GM23338 (cell line): ENCODE measurements around the gene GPRIN1. TPM values are rescaled to one million over a fixed set of nuclear protein-coding genes. Genes with fewer than 3 reads are reported as not detected.

ENCODE experiments used
- ATAC-seq: fragments of 200-7000 bp; cut with Tn5 transposase; 3 replicates; pipeline ENCODE4 v1.9.1; 2020
- DNase-seq: peaks from one replicate; pipeline ENCODE4 v3.0.0-alpha.2; 2015; ENCODE audit warnings: low spot score
- H2AFZ ChIP-seq: fragments of 200-600 bp; sonication (generic); 2 replicates; pipeline ENCODE4 v1.8.0; 2016; ENCODE audit warnings: antibody characterized with exemption, mild to moderate bottlenecking, moderate library complexity
- H3F3A ChIP-seq: fragments of 200-600 bp; sonication (generic); replicated peaks from 2 replicates; pipeline ENCODE4 v1.8.0; 2017; ENCODE audit warnings: antibody characterized with exemption, mixed run types, low read depth
- H3K27ac ChIP-seq: fragments of 200-600 bp; sonication (generic); 2 replicates; pipeline ENCODE4 v1.6.1; 2016; ENCODE audit warnings: low read depth
- H3K27me3 ChIP-seq: fragments of 200-600 bp; sonication (generic); 2 replicates; pipeline ENCODE4 v1.8.0; 2016; ENCODE audit warnings: mild to moderate bottlenecking, mixed run types, moderate library complexity; ENCODE audit not compliant: insufficient read depth
- H3K36me3 ChIP-seq: fragments of 200-600 bp; sonication (generic); 2 replicates; pipeline ENCODE4 v1.8.0; 2016; ENCODE audit warnings: mild to moderate bottlenecking; ENCODE audit not compliant: insufficient read depth
- H3K4me1 ChIP-seq: fragments of 200-600 bp; sonication (generic); 2 replicates; pipeline ENCODE4 v1.8.0; 2016; ENCODE audit warnings: mild to moderate bottlenecking, moderate library complexity; ENCODE audit not compliant: insufficient read depth
- H3K4me2 ChIP-seq: fragments of 200-600 bp; sonication (generic); 2 replicates; pipeline ENCODE4 v1.7.1; 2017; ENCODE audit warnings: mixed run types
- H3K4me3 ChIP-seq: fragments of 200-600 bp; sonication (generic); 2 replicates; pipeline ENCODE4 v1.6.1; 2016; ENCODE audit warnings: mixed run types
- H3K79me2 ChIP-seq: fragments of 200-600 bp; sonication (generic); replicated peaks from 2 replicates; pipeline ENCODE4 v1.8.0; 2017; ENCODE audit warnings: mild to moderate bottlenecking; ENCODE audit not compliant: insufficient read depth
- H3K9me2 ChIP-seq: fragments of 200-600 bp; sonication (generic); 2 replicates; pipeline ENCODE4 v1.8.0; 2017; ENCODE audit not compliant: insufficient read depth
- H4K20me1 ChIP-seq: fragments of 200-600 bp; sonication (generic); replicated peaks from 2 replicates; pipeline ENCODE4 v1.8.0; 2017; ENCODE audit warnings: mild to moderate bottlenecking; ENCODE audit not compliant: insufficient read depth
- H3K27ac Mint-ChIP-seq: 2 replicates; pipeline ENCODE4 v1.8.0; 2020; ENCODE audit warnings: inconsistent platforms, mild to moderate bottlenecking, moderate library complexity, mixed read lengths
- H3K27me3 Mint-ChIP-seq: 3 replicates; pipeline ENCODE4 v1.8.0; 2022; ENCODE audit warnings: low read depth, mild to moderate bottlenecking, moderate library complexity, mixed read lengths, inconsistent platforms; ENCODE audit not compliant: insufficient read depth, poor library complexity
- H3K36me3 Mint-ChIP-seq: 3 replicates; pipeline ENCODE4 v1.8.0; 2021; ENCODE audit warnings: low read depth, mild to moderate bottlenecking, inconsistent platforms, moderate library complexity, mixed read lengths
- H3K4me1 Mint-ChIP-seq: 3 replicates; pipeline ENCODE4 v1.8.0; 2020; ENCODE audit warnings: mild to moderate bottlenecking, inconsistent platforms, mixed read lengths
- H3K4me3 Mint-ChIP-seq: 3 replicates; pipeline ENCODE4 v1.8.0; 2021; ENCODE audit warnings: moderate library complexity, mild to moderate bottlenecking, inconsistent platforms, mixed read lengths
- H3K9me3 Mint-ChIP-seq: 3 replicates; pipeline ENCODE4 v1.8.0; 2020; ENCODE audit warnings: moderate library complexity, mild to moderate bottlenecking, inconsistent platforms, mixed read lengths
- CREB1 ChIP-seq: fragments of 250-450 bp; sonication (Bioruptor Pico); IDR thresholded peaks from 2 replicates; pipeline ENCODE4 v1.5.0; 2020; ENCODE audit warnings: low read depth, mild to moderate bottlenecking, moderate library complexity
- EZH2phosphoT487 ChIP-seq: fragments of 200-600 bp; sonication (generic); IDR thresholded peaks from one replicate; pipeline ENCODE4 v1.8.1; 2018; ENCODE audit warnings: antibody characterized with exemption; ENCODE audit not compliant: unreplicated experiment
- NANOG ChIP-seq: IDR thresholded peaks from 2 replicates; pipeline ENCODE4 v1.6.1; 2016; ENCODE audit warnings: antibody characterized with exemption, borderline replicate concordance
- ZNF114 ChIP-seq: fragments of 250-450 bp; sonication (Bioruptor Pico); IDR thresholded peaks from 2 replicates; pipeline ENCODE4 v1.5.0; 2020; ENCODE audit warnings: mild to moderate bottlenecking, moderate library complexity
- ZNF331 ChIP-seq: fragments of 250-450 bp; sonication (Bioruptor Pico); IDR thresholded peaks from 2 replicates; pipeline ENCODE4 v1.5.0; 2020; ENCODE audit warnings: low read depth, mild to moderate bottlenecking, moderate library complexity
- polyA plus RNA-seq: library from polyadenylated mRNA; unstranded; fragments of >200 nt; fragmentation: Nextera tagmentation; extraction: Ambion mirVana; gene quantifications from 2 replicates; pipeline ENCODE4 v1.2.1, GENCODE V29; 2016
- total RNA-seq: library from RNA; depleted of rRNA; stranded (reverse); fragments of >200 nt; shearing (Covaris generic); gene quantifications from 2 replicates; pipeline ENCODE4 v1.2.3, GENCODE V29; 2014
- TF ChIP-seq, protein P1 (sequence below): IDR thresholded peaks from 2 replicates; pipeline ENCODE4 v1.6.1; 2016; ENCODE audit warnings: antibody characterized with exemption
- TF ChIP-seq, protein P2 (sequence below), 2 experiments: fragments of 200-600 bp in 1 of 2; sonication (generic) in 1 of 2; conservative IDR thresholded peaks; 2 replicates each; pipeline versions ENCODE4 v1.5.1 to v1.6.1; 2016 to 2017; ENCODE audit warnings: antibody characterized with exemption in 2 of 2, low read depth in 2 of 2, mild to moderate bottlenecking in 2 of 2, moderate library complexity in 1 of 2
- TF ChIP-seq, protein P3 (sequence below): IDR thresholded peaks from one replicate; pipeline ENCODE4 v1.6.1; 2018; ENCODE audit warnings: antibody characterized with exemption; ENCODE audit not compliant: unreplicated experiment

GPRIN1 gene
- total and polyA plus RNA-seq, 2 experiments from 2014 or later, result 3.8 to 14.6 TPM

DNA sequence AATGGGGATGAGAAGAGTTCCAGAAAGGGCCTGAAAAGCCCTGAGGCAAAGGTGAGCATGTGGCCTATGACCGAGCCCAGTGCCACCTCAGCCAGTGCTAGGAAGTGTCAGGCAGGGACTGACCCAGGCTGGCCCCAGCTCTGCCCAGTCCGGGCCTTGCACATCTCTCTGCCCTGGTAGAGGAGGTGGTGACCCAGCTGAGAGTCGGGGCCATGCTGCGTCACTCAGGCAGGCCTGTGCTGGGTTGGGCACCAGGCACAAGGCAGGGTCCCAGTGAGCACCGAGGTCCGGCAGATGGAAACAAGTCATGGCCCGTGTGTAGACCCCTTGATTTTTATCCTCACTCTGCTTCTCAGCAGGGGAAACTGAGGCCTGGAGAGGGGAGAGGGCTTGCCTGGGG, 60.1 kb downstream of the GPRIN1 start:
- H3K4me1 Mint-ChIP-seq, result peaks cover 16% of the 10 kb centered on the region
- Histone ChIP-seq H3K4me1 (peaks cover 1% of the 10 kb centered on the region; the same call in 1 of the 2 replicates), H3K27me3 (no peaks in the 10 kb centered on the region), H3K36me3 (no peaks in the 10 kb centered on the region), H2AFZ (no peak overlapping the region), H3K4me3 (no peak overlapping the region), H3K4me2 (no peak overlapping the region), H3F3A (no peaks in the 10 kb centered on the region), H3K79me2 (peaks cover under 1% of the 10 kb centered on the region; the same call in 1 of the 2 replicates), H3K9me2 (no peaks in the 10 kb centered on the region), H3K27ac (no peak overlapping the region), H4K20me1 (no peaks in the 10 kb centered on the region)
- no peak for TF ChIP-seq ZNF331 (CRISPR knock-in tag)
- TF ChIP-seq EZH2phosphoT487, result no peak
- DNase-seq, result no peak
- H3K27me3 Mint-ChIP-seq, result peaks cover 8% of the 10 kb centered on the region
- ATAC-seq, result no peak
- no peaks in the 10 kb centered on the region for H3K9me3 Mint-ChIP-seq
- H3K27ac Mint-ChIP-seq, result no peak overlapping the region
- no peak overlapping the region for H3K4me3 Mint-ChIP-seq
- H3K36me3 Mint-ChIP-seq, result no peaks in the 10 kb centered on the region

DNA sequence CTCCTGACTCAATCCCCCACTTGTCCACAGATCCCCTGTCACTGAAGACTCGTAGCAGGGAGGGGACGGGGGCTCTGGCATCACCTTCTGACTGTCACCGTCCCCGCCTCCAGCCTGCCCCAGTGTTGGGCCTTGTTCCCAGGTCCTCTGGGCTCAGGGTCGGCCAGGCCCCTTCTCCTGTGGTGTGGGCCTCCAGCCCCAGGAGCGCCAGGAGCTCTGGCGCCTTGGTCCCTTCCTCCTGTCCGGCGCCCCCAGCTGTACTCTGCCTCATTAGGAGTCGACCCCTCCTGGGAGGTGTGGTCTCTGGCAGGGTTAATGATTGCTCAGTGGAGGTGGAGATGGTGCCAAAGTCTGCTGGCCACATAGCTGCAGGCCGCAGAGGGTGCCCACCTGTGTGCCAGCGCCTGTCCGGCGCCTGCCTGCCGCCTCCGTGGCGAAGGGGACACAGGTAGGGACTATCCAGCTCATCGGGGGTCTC, 61.0 kb downstream of the GPRIN1 start, which contains the start of gene CDHR2:
CDHR2 (plus strand) TSS at position 376 of the 478 bp plus-strand sequence. CDS start 16,011 bp downstream, outside the sequence.
- Mint-ChIP-seq H3K36me3 (no peaks in the 10 kb centered on the region), H3K9me3 (no peaks in the 10 kb centered on the region), H3K27me3 (peaks cover 11% of the 10 kb centered on the region), H3K4me1 (peaks cover 22% of the 10 kb centered on the region), H3K4me3 (no peak within 1 kb of the TSS), H3K27ac (no peak within 1 kb of the TSS)
- H3K4me1 ChIP-seq, result peaks cover 10% of the 10 kb centered on the region
- ATAC-seq, result peak; percentile 12; the same call in 1 of the 3 replicates
- H2AFZ ChIP-seq, result no peak within 1 kb of the TSS
- H3K27ac ChIP-seq, result no peak within 1 kb of the TSS
- H3F3A ChIP-seq, result no peaks in the 10 kb centered on the region
- TF ChIP-seq ZNF331 (CRISPR knock-in tag) (no peak), ZNF114 (CRISPR knock-in tag) (no peak), CREB1 (CRISPR knock-in tag) (no peak), NANOG (no peak)
- TF ChIP-seq, protein P1, sequence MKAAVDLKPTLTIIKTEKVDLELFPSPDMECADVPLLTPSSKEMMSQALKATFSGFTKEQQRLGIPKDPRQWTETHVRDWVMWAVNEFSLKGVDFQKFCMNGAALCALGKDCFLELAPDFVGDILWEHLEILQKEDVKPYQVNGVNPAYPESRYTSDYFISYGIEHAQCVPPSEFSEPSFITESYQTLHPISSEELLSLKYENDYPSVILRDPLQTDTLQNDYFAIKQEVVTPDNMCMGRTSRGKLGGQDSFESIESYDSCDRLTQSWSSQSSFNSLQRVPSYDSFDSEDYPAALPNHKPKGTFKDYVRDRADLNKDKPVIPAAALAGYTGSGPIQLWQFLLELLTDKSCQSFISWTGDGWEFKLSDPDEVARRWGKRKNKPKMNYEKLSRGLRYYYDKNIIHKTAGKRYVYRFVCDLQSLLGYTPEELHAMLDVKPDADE, result no peak
- TF ChIP-seq, protein P2, sequence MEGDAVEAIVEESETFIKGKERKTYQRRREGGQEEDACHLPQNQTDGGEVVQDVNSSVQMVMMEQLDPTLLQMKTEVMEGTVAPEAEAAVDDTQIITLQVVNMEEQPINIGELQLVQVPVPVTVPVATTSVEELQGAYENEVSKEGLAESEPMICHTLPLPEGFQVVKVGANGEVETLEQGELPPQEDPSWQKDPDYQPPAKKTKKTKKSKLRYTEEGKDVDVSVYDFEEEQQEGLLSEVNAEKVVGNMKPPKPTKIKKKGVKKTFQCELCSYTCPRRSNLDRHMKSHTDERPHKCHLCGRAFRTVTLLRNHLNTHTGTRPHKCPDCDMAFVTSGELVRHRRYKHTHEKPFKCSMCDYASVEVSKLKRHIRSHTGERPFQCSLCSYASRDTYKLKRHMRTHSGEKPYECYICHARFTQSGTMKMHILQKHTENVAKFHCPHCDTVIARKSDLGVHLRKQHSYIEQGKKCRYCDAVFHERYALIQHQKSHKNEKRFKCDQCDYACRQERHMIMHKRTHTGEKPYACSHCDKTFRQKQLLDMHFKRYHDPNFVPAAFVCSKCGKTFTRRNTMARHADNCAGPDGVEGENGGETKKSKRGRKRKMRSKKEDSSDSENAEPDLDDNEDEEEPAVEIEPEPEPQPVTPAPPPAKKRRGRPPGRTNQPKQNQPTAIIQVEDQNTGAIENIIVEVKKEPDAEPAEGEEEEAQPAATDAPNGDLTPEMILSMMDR (conservative IDR thresholded peaks at IDR 0.05; ENCODE audit: low read depth in 2 of 2), result no peak
- TF ChIP-seq, protein P3, sequence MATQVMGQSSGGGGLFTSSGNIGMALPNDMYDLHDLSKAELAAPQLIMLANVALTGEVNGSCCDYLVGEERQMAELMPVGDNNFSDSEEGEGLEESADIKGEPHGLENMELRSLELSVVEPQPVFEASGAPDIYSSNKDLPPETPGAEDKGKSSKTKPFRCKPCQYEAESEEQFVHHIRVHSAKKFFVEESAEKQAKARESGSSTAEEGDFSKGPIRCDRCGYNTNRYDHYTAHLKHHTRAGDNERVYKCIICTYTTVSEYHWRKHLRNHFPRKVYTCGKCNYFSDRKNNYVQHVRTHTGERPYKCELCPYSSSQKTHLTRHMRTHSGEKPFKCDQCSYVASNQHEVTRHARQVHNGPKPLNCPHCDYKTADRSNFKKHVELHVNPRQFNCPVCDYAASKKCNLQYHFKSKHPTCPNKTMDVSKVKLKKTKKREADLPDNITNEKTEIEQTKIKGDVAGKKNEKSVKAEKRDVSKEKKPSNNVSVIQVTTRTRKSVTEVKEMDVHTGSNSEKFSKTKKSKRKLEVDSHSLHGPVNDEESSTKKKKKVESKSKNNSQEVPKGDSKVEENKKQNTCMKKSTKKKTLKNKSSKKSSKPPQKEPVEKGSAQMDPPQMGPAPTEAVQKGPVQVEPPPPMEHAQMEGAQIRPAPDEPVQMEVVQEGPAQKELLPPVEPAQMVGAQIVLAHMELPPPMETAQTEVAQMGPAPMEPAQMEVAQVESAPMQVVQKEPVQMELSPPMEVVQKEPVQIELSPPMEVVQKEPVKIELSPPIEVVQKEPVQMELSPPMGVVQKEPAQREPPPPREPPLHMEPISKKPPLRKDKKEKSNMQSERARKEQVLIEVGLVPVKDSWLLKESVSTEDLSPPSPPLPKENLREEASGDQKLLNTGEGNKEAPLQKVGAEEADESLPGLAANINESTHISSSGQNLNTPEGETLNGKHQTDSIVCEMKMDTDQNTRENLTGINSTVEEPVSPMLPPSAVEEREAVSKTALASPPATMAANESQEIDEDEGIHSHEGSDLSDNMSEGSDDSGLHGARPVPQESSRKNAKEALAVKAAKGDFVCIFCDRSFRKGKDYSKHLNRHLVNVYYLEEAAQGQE, result no peak
- no peak for DNase-seq
- no peaks in the 10 kb centered on the region for H3K36me3 ChIP-seq
- H3K9me2 ChIP-seq, result no peaks in the 10 kb centered on the region
- no peak within 1 kb of the TSS for H3K4me2 ChIP-seq
- no peaks in the 10 kb centered on the region for H4K20me1 ChIP-seq
- peaks cover 5% of the 10 kb centered on the region; the same call in 1 of the 2 replicates for H3K79me2 ChIP-seq
- no peak within 1 kb of the TSS for H3K4me3 ChIP-seq
- H3K27me3 ChIP-seq, result no peaks in the 10 kb centered on the region
